CD14-positive monocyte (primary cell): Measurements from ENCODE around the gene THAP3. TPM values are rescaled to one million over a fixed set of nuclear protein-coding genes. Genes with fewer than 3 reads are reported as not detected.

Source experiments
- DNase-seq, 3 donors: peaks; one replicate each; pipeline ENCODE4 v3.0.0-alpha.2; 2011 to 2022
- H2AFZ ChIP-seq: 2 replicates; pipeline ENCODE4 v1.6.0; 2012; ENCODE audit warnings: mild to moderate bottlenecking, low read depth, low read length, inconsistent platforms; ENCODE audit not compliant: insufficient read depth, poor library complexity, severe bottlenecking
- H3K27ac ChIP-seq, 2 donors: 1 replicate in 1 of 2; 2 replicates in 1 of 2; pipeline ENCODE4 v1.5.1; 2012 to 2013; ENCODE audit warnings: low read length in 2 of 2, control low read depth in 1 of 2, inconsistent platforms in 1 of 2, low read depth in 1 of 2, mild to moderate bottlenecking in 1 of 2
- H3K27me3 ChIP-seq, 2 donors: one replicate each; pipeline versions ENCODE4 v1.6.0 to v1.6.1; 2011 to 2013; ENCODE audit warnings: low read length in 2 of 2; ENCODE audit not compliant: control insufficient read depth in 2 of 2, insufficient read depth in 2 of 2
- H3K36me3 ChIP-seq, 2 donors: replicated peaks in 1 of 2; 1 replicate in 1 of 2; 2 replicates in 1 of 2; pipeline versions ENCODE4 v1.5.1 to v1.6.1; 2012 to 2013; ENCODE audit warnings: low read length in 2 of 2, control low read depth in 1 of 2, inconsistent platforms in 1 of 2, mild to moderate bottlenecking in 1 of 2; ENCODE audit not compliant: insufficient read depth in 2 of 2, control insufficient read depth in 1 of 2
- H3K4me1 ChIP-seq, 2 donors: 1 replicate in 1 of 2; 2 replicates in 1 of 2; pipeline versions ENCODE4 v1.5.1 to v1.6.1; 2012 to 2013; ENCODE audit warnings: low read length in 2 of 2, control low read depth in 1 of 2, inconsistent platforms in 1 of 2, mild to moderate bottlenecking in 1 of 2, moderate library complexity in 1 of 2; ENCODE audit not compliant: insufficient read depth in 2 of 2, control insufficient read depth in 1 of 2
- H3K4me2 ChIP-seq: replicated peaks from 2 replicates; pipeline ENCODE3; 2012; ENCODE audit warnings: low read length, moderate library complexity, mild to moderate bottlenecking; ENCODE audit not compliant: poor library complexity, severe bottlenecking; ENCODE audit errors: extremely low read depth
- H3K4me3 ChIP-seq, 3 experiments: fragments of 200-600 bp in 1 of 3; sonication (generic) in 1 of 3; replicated peaks in 1 of 3; 1 replicate in 2 of 3; 2 replicates in 1 of 3; pipeline ENCODE4 v1.5.1; 2011 to 2013; ENCODE audit warnings: low read length in 3 of 3, mild to moderate bottlenecking in 3 of 3, control low read depth in 2 of 3, low read depth in 2 of 3, inconsistent platforms in 1 of 3, moderate library complexity in 1 of 3
- H3K79me2 ChIP-seq: 2 replicates; pipeline ENCODE4 v1.6.0; 2012; ENCODE audit warnings: mild to moderate bottlenecking, control low read depth, inconsistent platforms, low read length, moderate library complexity; ENCODE audit not compliant: insufficient read depth
- H3K9ac ChIP-seq: 2 replicates; pipeline ENCODE4 v1.6.0; 2017; ENCODE audit warnings: low read length, mild to moderate bottlenecking; ENCODE audit not compliant: insufficient read depth, poor library complexity, severe bottlenecking
- H3K9me3 ChIP-seq, 2 donors: replicated peaks in 1 of 2; 1 replicate in 1 of 2; 2 replicates in 1 of 2; pipeline versions ENCODE4 v1.5.1 to v1.6.1; 2012 to 2013; ENCODE audit warnings: low read length in 2 of 2, control low read depth in 1 of 2; ENCODE audit not compliant: control insufficient read depth in 1 of 2, insufficient read depth in 1 of 2
- H4K20me1 ChIP-seq: 2 replicates; pipeline ENCODE4 v1.6.0; 2012; ENCODE audit warnings: mild to moderate bottlenecking, low read length, control low read depth, moderate library complexity; ENCODE audit not compliant: insufficient read depth
- H3K27ac Mint-ChIP-seq, 7 donors: one replicate each; pipeline ENCODE4 v1.8.0; 2020; ENCODE audit warnings: mild to moderate bottlenecking in 7 of 7, mixed read lengths in 7 of 7, moderate library complexity in 6 of 7, inconsistent platforms in 2 of 7
- H3K27me3 Mint-ChIP-seq, 3 donors: one replicate each; pipeline ENCODE4 v1.8.0; 2021 to 2022; ENCODE audit warnings: low read depth in 3 of 3, mild to moderate bottlenecking in 3 of 3, mixed read lengths in 3 of 3, moderate library complexity in 3 of 3, inconsistent platforms in 1 of 3
- H3K36me3 Mint-ChIP-seq, 2 donors: one replicate each; pipeline ENCODE4 v1.8.0; 2020; ENCODE audit warnings: mixed read lengths in 2 of 2, inconsistent platforms in 1 of 2, mild to moderate bottlenecking in 1 of 2
- H3K4me1 Mint-ChIP-seq: one replicate; pipeline ENCODE4 v1.8.0; 2020; ENCODE audit warnings: mild to moderate bottlenecking, mixed read lengths
- H3K4me3 Mint-ChIP-seq, 2 donors: one replicate each; pipeline ENCODE4 v1.8.0; 2020; ENCODE audit warnings: mild to moderate bottlenecking in 2 of 2, mixed read lengths in 2 of 2, moderate library complexity in 1 of 2
- H3K9me3 Mint-ChIP-seq, 7 donors: one replicate each; pipeline ENCODE4 v1.8.0; 2020 to 2022; ENCODE audit warnings: mixed read lengths in 7 of 7, mild to moderate bottlenecking in 6 of 7, moderate library complexity in 6 of 7, inconsistent platforms in 2 of 7
- WGBS: methylation state at CpG from one replicate; pipeline ENCODE4 v1.1.5; 2013; ENCODE audit warnings: missing lambda C conversion rate; ENCODE audit not compliant: insufficient coverage; 5-methylcytosine and 5-hydroxymethylcytosine counted together
- intact Hi-C, 2 donors: fragments of 100-400 bp; cut with micrococcal nuclease; formaldehyde crosslinking; loops; one replicate each; pipeline versions ENCODE4 v1.15.0 to v1.15.1; 2023
- polyA plus RNA-seq, 3 donors: library from polyadenylated mRNA; depleted of rRNA in 1 of 3; unstranded in 2 of 3; stranded (reverse) in 1 of 3; fragments of 300-500 nt in 2 of 3; fragments of >200 nt in 1 of 3; fragmentation: Illumina TruSeq in 2 of 3; gene quantifications; 1 replicate in 2 of 3; 2 replicates in 1 of 3; pipeline ENCODE4 v1.2.3, GENCODE V29; 2012 to 2021
- TF ChIP-seq, protein P1 (sequence below): fragments of 200-600 bp; IDR thresholded peaks from one replicate; pipeline ENCODE4 v1.8.0; 2022; ENCODE audit warnings: antibody characterized with exemption, mild to moderate bottlenecking

Gene THAP3
- polyA plus RNA-seq, 3 donors: 10.3 to 12.8 (median 10.3) TPM

DNA sequence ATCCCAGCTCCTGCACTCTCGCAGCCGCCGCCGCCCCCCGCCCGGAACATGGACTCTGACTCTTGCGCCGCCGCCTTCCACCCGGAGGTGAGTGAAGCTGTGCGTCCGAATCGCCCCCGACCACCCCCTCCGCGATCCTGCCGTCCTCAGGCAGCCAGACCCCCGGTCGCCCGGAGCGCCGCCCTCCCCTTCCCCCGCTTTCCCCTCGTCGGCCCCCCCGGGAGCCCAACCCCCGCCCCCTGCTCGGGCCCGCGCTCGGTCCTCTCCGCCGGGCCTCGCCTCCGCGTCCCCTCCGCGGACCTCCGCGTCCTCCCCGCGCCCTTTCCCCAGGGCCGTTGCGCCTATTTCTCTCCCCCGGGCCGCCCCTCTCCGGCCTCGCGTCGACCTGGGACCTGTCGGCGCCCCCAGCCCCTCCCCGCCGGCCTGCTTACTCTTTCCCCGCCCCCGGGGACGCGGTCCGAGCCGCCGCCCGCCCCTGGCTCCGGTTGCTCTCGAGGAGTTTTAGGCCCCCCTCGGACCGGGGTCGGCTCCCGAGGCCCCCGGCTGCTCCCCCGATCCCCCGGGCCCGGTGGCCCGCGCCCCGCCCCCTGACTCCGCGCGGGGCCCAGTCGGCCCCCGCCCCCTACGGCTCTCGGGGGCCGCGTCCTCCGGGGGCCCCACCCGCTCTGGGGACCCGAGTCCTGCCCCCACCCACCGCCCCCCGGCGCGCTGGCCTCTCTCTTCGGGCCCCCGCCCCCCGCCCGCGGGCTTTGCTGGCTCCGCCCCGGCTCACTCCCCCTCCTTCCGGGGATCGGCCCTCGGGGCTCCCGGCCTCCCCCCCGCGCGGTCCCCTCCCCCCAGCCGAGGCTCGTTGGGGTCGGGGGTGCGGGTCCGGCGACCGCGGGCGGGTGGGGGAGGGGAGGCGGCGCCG, 10.4 kb upstream of the THAP3 start:
- Histone ChIP-seq H3K9ac (peak overlapping the region; percentile 60), H3K4me3 (peak overlapping the region; percentile 51 to 90 (median 89)), H3K79me2 (peaks cover 6% of the 10 kb centered on the region), H4K20me1 (peaks cover 6% of the 10 kb centered on the region), H3K4me1 (peaks cover 16 to 19% of the 10 kb centered on the region in 2 donors), H3K4me2 (peak overlapping the region; percentile 85), H3K9me3 (no peaks in the 10 kb centered on the region), H3K27me3 (peaks cover 5 to 13% of the 10 kb centered on the region in 2 donors), H2AFZ (peak overlapping the region; percentile 68), H3K27ac (no peak overlapping the region), H3K36me3 (peaks cover 2 to 3% of the 10 kb centered on the region in 2 donors)
- TF ChIP-seq, protein P1, sequence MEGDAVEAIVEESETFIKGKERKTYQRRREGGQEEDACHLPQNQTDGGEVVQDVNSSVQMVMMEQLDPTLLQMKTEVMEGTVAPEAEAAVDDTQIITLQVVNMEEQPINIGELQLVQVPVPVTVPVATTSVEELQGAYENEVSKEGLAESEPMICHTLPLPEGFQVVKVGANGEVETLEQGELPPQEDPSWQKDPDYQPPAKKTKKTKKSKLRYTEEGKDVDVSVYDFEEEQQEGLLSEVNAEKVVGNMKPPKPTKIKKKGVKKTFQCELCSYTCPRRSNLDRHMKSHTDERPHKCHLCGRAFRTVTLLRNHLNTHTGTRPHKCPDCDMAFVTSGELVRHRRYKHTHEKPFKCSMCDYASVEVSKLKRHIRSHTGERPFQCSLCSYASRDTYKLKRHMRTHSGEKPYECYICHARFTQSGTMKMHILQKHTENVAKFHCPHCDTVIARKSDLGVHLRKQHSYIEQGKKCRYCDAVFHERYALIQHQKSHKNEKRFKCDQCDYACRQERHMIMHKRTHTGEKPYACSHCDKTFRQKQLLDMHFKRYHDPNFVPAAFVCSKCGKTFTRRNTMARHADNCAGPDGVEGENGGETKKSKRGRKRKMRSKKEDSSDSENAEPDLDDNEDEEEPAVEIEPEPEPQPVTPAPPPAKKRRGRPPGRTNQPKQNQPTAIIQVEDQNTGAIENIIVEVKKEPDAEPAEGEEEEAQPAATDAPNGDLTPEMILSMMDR: no peak
- peak in 1 of 3 donors; percentile 15 for DNase-seq
- WGBS: under 1% methylated on average over 64 of the region's 117 CpGs
- Mint-ChIP-seq H3K27ac (peak overlapping the region in 1 of 7 donors; percentile 30), H3K36me3 (peaks cover 11 to 26% of the 10 kb centered on the region in 2 donors), H3K27me3 (peaks cover 10 to 21% (median 17%) of the 10 kb centered on the region in 3 donors), H3K4me3 (peak overlapping the region; percentile 73 to 78), H3K9me3 (peaks cover 0 to 4% (median 0%) of the 10 kb centered on the region in 7 donors), H3K4me1 (peaks cover 16% of the 10 kb centered on the region)
- intact Hi-C loops: no loop called here

DNA sequence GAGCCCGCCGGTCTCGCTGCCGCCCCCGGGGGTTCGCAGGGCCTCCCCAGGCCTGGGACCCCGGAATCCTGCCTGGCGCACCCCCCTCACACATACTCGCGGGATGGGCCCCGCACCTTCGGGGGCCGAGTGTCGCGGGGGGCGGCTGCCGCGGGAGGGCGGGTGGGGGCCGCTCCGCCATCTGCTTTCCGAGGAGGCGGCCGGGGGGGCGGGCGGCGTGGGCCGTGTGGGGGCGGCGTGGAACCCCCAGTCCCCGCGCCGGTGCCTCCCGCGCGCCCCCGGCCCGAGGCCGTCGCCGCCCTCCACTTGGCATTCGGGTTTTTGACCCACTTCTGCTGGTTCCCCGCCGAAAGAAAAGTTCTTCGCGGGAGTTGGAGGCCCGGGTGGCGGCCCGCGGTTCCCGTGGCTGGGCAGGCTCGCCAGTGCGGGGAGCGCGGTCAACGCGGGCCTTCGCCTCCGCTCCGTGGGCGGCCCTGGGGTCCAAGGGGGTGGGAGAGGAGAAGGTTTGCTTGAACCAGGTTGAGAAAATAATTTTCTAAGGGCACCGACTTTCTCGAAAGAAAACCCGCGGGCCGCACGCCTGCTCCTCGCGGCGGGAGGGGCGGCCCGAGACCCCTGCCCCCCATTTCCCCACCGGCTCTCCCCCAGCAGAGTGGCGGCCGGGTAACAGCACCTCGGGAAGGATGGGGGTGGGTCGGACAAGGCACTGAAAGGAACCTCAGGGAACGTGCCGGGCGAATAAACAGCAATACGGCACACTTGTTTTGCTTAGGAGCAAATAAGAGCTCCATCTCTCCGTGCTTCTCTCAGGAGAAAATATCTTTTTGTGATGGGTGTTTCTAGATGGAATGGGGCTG, 9.5 kb upstream of the THAP3 start:
- H3K36me3 Mint-ChIP-seq: peaks cover 19 to 35% of the 10 kb centered on the region in 2 donors
- Histone ChIP-seq H3K4me1 (peaks cover 16 to 19% of the 10 kb centered on the region in 2 donors), H4K20me1 (peaks cover 6% of the 10 kb centered on the region), H2AFZ (peak overlapping the region; percentile 63), H3K27ac (no peak overlapping the region), H3K36me3 (peaks cover 9 to 12% of the 10 kb centered on the region in 2 donors), H3K79me2 (peaks cover 6% of the 10 kb centered on the region), H3K9ac (peak overlapping the region; percentile 49), H3K4me2 (peak overlapping the region; percentile 85), H3K27me3 (peaks cover 5 to 13% of the 10 kb centered on the region in 2 donors), H3K9me3 (no peaks in the 10 kb centered on the region), H3K4me3 (peak overlapping the region; percentile 31 to 90 (median 89))
- H3K4me1 Mint-ChIP-seq: peaks cover 16% of the 10 kb centered on the region
- TF ChIP-seq, protein P1: no peak
- peak overlapping the region; percentile 67 to 85 for H3K4me3 Mint-ChIP-seq
- no peak for DNase-seq
- H3K27ac Mint-ChIP-seq: no peak overlapping the region
- H3K27me3 Mint-ChIP-seq: peaks cover 10 to 21% (median 17%) of the 10 kb centered on the region in 3 donors
- H3K9me3 Mint-ChIP-seq: peaks cover 0 to 4% (median 0%) of the 10 kb centered on the region in 7 donors
- 1% methylated on average over 58 of the region's 82 CpGs for WGBS
- intact Hi-C loops: loop anchor here in 1 of 2 donors (5.0 kb wide), 1 partner anchor 33 kb away; no protein-coding TSS in a partner anchor
